Endothelial cell of hepatic sinusoid (primary cell): ENCODE results near the gene TRIOBP.

ENCODE experiments used
- in situ Hi-C: cut with HindIII; loops from 2 replicates; pipeline ENCODE4 v1.10.0; 2017; ENCODE audit warnings: low sequenced_read_pairs

TRIOBP gene

DNA sequence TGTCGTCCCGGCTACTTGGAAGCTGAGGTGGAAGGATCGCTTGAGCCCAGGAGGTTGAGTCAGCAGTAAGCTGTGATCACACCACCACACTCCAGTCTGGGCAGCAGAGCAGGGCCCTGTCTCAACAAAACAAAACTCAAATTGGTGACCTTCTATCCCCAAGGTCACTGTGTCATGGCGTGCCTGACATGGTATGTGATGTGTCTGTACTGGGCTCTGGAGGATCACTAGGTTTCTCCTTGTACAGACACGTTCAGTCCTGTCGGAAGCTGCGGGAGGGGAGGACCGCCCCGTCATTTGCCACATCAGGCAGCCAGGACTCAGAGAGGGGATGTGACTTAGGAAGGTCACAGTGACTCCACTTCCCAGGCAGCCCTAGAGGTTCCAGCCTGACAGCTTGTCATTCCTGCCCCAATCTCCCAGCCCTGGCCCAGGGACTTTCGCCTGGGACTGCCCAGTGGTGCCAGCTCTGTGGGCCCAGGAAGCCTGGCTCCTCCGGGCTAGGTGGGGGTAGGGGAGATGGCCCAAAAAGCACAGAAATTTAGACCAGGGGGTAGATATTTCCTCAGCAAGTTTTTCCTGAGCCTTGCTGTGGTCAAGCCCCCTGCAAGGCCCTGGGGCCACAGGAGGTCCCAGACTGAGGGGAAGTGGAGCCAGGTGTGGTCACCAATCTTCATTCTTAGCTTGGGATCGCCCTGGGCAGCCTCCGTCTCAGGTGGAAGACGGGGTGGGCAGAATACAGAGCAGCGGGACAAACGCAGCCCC lies 53.2 kb downstream of the TRIOBP start:
- in situ Hi-C loops, result no loop called here

DNA sequence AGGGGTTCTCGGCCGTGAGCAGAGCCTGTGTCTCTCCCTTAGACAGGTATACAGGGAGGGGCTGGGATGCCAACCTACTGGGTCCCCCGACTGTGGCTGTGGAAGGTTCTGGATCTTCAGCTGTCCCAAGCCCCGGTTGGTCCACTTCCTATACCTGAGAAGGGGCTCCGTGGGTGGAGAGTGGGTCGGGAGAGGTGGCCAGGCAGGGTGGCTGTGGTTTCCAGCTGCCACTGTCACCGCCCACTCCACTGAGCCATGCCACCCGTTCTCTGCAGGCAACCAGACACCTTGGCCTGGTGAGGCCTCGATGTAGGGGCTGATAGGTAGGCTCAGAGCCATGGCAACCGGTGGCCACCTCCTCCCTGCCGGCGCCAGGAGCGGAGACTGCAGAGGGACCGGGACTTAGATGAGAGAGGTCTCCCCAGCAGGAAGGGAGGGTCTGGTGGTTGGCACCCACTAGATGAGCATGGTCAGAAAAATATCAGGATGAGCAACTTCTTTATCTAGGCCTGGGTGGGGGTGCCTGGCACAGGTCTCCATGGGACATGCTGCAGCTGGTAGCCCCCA lies 53.8 kb downstream of the TRIOBP start:
- in situ Hi-C loops, result no loop called here

DNA sequence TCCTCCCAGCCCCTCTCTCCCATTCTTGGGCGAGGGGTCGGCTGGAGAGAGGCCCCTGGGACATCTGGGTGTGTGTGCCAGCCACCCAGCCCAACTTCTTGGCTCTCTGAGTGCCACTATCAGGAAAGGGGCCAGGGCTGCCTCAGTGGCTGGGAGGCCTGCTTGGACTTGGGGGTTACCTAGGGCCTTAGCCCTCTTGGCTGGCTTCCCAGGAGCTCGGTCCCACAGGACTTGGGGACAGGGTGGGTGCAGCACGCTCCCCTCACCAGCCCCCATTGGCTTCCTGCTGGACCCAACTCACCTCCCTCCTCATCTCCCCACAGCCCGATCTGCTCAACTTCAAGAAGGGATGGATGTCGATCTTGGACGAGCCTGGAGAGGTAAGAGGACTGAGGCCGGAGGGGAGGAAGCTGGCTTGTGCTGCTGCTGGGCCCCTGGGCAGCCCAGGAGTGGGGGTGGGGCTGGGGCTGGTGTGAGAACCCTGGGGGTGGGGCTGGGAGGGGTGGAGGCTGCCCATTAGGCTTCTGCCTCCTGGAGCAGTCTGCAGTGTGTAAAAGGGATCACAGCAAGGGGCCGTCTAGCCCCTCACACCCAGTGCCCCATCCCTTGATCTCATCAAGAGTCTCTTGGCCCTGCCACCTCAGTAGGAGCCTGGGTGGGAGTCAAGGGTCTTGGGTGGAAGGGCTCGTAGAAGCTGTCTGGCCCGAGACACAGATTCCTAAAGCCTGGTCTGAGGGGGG lies 54.8 kb downstream of the TRIOBP start:
- in situ Hi-C loops, result no loop called here

DNA sequence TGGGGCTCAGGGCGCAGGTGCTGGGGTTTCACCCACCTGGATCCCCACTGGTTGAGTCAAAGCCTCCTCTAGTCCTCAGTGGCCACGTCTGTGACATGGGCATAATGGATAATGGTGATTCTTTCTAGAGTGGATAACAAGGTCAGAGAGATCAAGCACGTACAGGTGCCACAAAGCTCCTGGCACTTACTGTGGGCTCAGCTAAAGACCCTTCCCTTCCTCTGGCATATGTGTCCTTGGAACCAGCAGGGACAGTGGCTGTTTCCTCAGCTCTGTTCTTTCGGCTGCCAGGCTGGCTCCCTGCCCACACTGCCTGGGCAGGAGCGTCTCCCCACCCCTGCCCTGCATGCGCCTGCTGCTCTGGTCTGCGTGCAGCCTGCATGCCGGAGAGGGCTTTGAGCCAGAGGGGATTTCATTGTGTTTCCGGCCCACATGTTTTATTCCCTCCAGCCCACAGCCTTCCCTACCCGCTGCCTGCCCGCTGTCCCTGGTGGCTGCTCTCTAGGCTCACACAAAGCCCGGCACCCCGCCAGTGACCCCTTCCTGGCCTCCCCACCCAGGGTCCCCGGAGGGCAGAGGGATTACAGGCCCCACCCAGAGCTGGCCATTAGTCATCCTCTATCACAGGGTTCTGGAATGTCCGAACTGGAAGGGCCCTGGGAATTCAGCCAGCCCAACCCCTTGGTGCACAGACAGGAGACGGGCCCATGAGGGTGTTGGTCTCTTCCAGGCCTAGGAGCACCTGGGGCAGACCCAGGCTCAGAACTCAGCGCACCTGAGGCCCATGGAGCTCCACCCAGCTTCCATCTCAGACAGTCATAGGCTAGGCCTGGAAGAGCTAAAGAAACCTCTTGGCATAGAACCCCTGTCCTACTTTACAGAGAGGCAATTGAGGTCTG lies 55.6 kb downstream of the TRIOBP start:
- in situ Hi-C loops, result no loop called here

DNA sequence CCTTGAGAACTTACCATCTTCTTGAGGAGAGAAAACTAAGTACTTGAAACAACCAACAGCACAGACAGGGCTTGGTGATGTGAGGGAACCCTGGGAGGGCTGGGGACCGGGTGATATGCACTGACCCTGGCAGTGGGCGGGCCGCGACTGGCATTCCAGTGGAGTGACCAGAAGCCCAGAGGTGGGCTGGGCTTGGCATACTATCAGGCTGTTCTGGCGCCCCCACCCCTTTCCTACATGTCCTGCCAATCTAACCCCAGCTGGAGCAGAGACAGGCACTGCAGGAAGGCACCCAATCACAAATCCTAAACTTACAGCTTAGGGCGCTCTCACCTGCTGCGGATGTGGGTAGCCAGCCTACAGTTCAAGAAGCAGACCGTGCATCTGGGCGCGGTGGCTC lies 56.9 kb downstream of the TRIOBP start:
- in situ Hi-C loops, result no loop called here

DNA sequence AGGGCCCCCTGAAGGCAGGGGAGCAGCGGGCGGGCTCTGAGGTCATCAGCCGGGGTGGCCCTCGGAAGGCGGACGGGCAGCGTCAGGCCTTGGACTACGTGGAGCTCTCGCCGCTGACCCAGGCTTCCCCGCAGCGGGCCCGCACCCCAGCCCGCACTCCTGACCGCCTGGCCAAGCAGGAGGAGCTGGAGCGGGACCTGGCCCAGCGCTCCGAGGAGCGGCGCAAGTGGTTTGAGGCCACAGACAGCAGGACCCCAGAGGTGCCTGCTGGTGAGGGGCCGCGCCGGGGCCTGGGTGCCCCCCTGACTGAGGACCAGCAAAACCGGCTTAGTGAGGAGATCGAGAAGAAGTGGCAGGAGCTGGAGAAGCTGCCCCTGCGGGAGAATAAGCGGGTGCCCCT lies 60.8 kb downstream of the TRIOBP start:
- in situ Hi-C loops, result no loop called here

DNA sequence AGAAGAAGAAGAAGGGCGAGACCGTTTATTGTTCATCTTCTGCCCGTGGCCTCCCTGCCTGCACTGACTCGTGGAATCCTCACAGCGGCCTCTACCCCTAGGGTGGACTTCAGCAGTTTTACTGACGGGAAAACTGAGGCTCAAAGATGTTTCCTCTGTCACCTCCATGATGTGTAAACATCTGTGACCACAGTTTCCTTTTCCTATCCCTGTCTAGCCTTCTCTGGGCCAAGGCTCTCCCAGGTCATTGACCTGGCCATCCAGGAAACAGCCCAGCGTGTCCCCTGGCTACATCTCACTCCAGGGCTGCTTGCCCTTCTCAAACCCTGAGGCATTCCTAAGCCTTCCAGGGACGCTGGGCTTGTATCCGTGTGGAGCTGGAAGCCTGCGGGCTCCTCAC lies 61.8 kb downstream of the TRIOBP start:
- in situ Hi-C loops, result no loop called here

DNA sequence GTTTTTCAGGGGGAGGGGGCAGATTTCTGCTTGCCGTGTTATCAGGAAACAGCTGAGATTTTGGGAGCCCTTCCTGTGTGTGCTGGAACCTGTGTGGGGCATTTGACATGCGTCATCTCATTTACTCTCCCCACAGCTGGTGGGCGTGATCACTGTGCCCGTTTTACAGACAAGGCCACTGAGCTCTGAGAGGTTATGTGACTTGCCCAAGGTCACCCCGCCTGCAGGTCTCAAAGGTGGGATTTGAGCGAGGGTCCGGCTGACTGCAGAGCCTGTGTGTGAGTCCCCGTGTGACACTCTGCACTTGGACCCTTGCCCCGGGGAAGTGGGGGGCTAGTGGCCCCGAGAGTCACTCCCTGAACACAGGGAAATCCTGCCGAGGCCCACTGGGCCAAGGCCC lies 62.4 kb downstream of the TRIOBP start:
- in situ Hi-C loops, result no loop called here

DNA sequence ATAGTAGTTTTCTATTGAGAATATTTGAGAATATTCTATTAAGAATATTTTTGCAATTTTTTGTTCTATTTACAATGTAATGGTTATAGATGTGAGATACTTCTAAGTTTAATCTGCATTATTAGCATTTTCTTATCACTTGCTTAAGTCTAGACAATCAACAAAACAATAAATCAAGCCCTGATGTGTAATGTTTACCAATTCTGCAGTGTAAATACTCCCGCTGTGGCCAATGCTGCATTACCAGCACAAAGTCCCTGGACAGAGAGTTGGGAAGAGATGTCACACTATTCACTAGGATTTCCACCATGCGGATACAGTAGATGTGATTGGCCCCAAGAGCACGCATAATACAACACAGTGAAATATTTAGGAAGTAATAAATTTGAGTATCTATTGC lies 63.3 kb downstream of the TRIOBP start:
- in situ Hi-C loops, result no loop called here

DNA sequence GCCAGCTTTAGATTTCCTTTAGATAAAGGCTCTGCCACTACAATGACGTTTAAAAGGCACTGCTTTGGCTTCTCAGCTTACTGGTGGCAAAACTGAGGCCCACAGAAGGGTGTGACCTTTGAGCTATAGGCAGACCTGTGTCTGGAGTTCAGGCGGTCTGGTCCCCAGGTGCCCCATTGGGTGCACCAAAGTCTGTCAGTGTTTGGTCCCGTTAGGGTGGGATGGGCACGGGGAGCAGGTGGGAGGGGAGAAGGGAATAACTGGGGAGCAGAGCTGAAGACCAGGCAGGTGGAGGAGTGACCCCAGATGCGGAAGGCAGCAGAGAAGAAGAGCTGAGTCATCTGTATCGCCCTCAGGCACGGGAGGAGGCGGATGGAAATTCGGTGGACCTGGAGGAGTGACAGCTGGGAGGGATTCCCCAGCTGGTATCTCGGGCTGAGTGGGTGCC lies 65.6 kb downstream of the TRIOBP start:
- in situ Hi-C loops, result no loop called here

DNA sequence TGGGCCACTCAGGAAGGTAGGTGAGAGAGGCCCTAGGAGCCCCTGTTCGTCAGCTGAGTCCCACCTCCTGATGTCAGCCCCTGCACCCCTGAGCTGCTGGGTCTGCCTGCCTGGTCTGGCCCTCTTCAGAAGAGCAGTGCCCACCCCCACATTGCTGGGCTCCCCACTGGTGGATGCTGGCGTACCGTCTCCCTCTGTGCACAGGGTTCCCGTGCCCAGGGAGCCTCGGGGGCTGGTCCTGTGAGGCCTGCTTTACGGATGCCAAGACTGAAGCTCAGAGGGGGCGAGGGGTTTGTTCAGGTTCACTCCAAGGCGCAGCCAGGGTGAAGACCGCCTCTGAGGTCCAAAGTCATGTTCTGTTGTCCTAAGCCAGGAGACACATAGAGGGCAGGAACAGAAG lies 66.2 kb downstream of the TRIOBP start:
- in situ Hi-C loops, result no loop called here

DNA sequence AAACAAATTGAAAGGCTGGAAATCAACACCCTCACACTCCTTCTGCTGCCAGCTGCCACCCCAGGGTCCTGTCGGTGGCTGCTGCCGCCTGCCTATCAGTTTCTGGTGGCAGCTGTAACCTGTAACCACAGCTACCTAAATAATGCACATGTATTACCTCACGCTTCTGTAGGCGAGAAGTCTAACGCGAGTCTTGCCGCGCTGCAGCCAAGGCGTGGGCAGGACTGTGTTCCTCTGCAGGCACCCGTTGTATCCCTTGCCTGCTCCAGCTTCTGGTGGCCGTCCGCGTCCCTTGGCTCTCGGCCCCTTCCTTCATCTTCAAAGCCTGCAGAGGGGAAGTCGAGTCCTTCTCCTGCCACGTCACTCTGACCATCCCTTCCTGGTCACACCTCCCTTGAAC lies 66.8 kb downstream of the TRIOBP start:
- in situ Hi-C loops, result no loop called here

DNA sequence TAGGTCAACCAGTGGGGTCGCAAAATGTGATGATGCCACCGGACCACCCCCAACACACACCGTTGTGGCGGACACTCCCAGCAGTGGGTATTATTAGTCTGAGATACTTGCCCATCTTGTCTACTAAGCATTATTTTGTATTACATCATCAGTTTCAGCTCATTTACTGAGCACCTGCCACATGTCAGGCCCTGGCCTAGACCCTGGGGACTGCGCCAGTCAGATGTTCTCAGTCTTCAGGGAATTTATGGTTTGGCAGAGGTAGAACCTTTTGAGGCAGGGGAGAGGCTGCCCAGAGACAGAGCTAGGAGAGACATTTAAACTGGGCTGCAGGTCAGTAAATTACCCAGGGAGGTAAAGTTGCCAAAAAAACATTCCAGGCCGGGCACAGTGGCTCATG lies 67.8 kb downstream of the TRIOBP start:
- in situ Hi-C loops, result no loop called here

DNA sequence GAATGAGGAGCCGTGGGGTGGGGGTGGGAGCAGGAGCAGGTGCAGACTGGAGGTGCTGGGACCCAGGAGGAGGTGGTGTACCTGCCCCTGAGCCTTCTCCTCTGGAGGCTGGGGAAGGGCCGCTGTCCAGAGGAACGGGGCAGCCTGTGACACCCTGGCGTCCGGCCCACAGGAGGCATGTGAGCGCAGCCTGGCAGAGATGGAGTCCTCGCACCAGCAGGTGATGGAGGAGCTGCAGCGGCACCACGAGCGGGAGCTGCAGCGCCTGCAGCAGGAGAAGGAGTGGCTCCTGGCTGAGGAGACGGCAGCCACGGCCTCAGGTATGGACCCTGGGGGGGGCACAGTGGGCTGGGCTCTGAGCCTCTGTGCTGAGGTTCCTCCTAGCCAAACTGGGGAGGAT lies 68.7 kb downstream of the TRIOBP start:
- in situ Hi-C loops, result no loop called here

DNA sequence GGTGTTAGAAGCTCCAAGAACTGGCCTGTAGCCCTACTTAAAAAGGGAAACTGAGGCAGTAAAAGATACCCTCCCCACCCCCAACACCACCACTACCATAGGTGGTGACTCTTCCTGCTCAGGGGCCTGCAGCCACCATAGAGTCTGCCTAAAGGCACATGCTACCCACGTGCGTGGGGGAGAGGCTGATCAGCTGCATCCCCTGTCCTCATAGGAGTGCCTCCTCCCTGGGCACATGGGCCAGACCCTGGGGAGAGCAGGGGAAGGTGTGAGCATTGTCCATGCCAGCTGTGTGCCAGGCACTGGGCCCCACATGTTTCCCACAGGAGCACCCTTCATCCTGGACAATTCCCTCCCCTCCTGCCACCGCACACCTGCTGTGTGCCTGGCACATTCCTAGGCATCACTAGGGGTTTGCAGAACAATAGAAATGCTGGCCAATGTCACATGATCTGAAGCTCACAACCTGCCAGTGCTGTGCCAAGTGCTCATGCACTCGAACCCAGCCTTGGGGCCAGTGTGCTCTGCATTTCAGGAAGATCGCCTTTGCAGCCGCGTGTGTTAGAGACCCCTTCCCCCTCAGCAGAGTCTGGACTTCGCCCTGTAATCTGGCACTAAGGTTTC lies 69.2 kb downstream of the TRIOBP start:
- in situ Hi-C loops, result no loop called here

DNA sequence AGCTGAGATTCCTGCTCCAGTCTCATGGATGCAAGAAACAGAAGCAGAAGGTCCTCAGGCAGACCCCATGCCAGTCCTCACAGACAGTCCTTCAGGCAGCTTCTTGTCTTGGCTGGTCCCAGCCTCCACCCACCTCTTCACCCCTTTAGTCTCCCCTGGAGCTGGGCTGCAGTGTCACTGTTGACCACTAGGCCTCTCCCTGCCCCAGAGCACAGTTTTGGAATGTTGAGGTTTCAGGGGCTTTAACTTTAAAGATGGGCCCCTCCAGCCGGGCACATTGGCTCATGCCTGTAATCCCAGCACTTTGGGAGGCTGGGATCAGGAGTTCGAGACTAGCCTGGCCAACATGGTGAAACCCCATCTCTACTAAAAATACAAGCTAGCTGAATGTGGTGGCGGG lies 71.4 kb downstream of the TRIOBP start:
- in situ Hi-C loops, result no loop called here

DNA sequence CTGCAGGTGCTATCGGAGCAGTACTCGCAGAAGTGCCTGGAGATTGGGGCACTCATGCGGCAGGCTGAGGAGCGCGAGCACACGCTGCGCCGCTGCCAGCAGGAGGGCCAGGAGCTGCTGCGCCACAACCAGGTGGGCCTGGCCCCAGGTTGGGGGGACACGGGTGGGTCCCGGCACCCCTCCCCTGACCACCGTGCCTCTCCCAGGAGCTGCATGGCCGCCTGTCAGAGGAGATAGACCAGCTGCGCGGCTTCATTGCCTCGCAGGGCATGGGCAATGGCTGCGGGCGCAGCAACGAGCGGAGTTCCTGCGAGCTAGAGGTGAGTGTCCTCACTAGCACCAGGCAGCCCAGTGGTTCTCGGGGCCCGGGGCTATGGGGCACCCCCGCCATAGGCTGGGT lies 72.2 kb downstream of the TRIOBP start:
- in situ Hi-C loops, result no loop called here

DNA sequence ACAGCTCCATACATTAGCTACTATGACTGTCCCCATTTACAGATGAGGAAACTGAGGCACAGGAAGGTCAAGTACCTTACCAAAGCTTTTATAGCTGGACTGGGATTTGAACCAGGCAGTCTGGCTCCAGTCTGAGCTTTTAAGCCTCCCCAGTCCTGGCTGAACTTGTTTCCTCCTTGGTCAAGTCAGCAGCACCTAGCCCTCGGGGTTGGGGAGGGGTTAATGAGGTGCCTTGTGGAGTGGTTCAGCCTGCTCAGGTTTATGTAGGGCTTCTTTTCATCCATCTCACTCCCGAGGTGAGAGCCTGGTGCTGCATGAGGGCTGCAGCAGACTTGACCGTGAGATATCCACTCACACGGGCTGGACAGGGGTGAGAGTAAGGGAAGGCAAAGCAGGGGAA lies 74.2 kb downstream of the TRIOBP start:
- in situ Hi-C loops, result no loop called here

DNA sequence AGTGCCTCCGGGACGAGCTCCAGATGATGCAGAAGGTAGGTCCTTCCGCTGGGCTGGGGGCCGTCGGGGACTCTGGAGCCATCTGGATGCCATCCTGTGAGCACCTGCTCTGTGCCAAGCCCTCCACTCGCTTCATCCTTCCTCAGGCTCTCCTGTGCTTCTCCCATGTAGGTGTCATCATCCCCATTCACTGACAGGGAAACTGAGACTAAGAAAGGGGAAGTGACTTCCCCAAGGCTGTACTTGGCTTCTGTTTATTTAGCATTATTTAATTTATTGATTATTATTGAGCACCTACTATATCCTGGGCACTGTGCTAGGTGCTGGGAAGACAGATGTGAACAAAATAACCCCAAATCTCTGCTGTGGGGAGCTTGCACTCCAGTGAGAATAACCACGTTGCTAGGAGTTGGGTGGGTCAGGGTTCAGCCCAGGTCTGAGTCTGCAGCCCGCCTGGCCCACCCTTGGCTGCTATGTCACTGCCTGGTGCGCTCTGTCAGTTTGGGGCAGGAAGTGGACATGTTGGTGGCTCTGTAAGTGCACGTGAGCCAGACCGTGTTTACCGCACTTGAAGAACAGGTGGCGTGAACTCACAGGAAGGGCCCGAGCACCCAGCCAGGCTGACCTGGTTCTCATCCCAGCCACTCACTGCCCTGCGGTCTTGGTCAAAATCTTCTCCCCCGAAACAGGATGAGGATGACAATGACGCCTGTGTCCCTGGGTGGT lies 75.0 kb downstream of the TRIOBP start:
- in situ Hi-C loops, result no loop called here

DNA sequence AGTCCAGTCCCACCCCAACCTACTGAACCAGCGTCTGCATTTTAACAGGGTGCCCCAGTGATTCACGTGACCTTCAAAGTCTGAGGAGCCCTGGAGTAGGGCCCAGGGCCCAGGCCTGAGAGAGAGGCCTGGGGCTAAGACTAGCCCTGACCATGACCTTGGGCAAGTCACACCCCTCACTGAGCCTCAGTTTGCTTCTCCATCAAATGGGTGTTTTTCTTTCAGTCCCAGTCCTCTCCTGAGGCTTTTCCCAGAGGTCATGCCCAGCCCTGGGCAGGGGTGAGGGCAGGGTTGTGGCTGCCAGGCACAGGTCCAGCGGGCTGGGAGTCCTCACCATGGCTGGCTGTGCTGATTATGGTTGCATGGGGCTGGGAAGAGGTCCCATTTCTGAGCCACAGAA lies 77.9 kb downstream of the TRIOBP start:
- in situ Hi-C loops, result no loop called here
